ENCODE data around the gene MUSTN1.

GRCh38 chr3:52879581-52879980, 44.8 kb upstream of the MUSTN1 start:
- TF ChIP-seq CTCF (IDR thresholded peaks at IDR 0.05; ENCODE audit: borderline replicate concordance, extremely low read depth, low read length, poor library complexity, severe bottlenecking) (no peak), EZH2 (IDR thresholded peaks at IDR 0.05; ENCODE audit: borderline replicate concordance, low read depth, low read length, severe bottlenecking) (no peak)

All from DND-41 (cell line).